ENCODE measurements around the gene EMD. TPM values are rescaled to one million over a fixed set of nuclear protein-coding genes. Genes with fewer than 3 reads are reported as not detected.

EMD gene
- total RNA-seq, 2 experiments from 2014 or later: 75.9 to 89.4 TPM

DNA sequence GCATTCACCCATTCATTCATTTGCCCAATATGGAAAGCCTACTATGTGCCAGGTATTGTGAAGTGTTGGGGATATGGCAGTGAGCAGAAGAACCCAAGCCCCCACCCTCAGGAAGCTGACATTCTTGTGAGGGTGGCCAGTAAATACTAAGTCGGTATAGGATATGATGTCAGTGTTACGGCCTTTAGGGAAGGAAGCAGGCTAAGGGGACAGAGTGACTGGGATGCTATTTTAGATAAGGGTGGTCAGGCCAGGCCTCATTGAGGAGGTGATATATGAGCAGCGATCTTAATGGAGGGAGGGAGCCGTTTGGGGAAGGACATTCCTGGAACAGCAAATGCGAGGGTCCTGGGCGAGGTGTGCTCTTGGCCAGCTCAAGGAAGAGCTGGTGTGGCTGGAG lies 51.4 kb downstream of the EMD start:
- H3K9me3 Mint-ChIP-seq (ENCODE audit: low read depth): no peaks in the 10 kb centered on the region
- H3K4me3 Mint-ChIP-seq: peak overlapping the region; percentile 5
- ATAC-seq (no peak), DNase-seq (no peak)
- peaks cover 3% of the 10 kb centered on the region for H3K36me3 Mint-ChIP-seq (ENCODE audit: low read depth)
- H3K27ac Mint-ChIP-seq: peak overlapping the region; percentile 2
- H3K27me3 Mint-ChIP-seq: no peaks in the 10 kb centered on the region
- peaks cover 24% of the 10 kb centered on the region for H3K4me1 Mint-ChIP-seq
- intact Hi-C loops (cut with DNase I, micrococcal nuclease): no loop called here
- ChIA-PET POLR2A (no interaction called here), CTCF (no interaction called here)

DNA sequence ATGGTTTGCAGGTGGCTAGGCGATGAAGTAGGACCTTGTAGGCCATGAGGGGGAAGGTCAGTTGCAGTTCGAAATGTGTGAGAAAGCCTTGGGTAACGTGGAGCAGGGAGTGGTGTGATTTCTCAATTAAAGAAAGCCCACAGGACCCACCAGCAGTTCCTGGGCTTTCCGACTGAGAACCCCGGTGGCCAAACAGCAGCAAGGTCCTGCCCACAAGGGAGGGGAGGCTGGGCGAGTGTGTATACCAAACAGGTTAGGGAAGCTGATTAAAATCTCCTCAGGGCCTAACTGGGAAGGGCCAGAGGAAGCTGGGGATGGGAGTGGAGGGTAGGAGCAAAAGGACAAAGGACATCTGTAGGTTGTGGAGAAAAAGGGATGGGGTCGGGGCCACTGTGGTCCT lies 51.8 kb downstream of the EMD start:
- Mint-ChIP-seq H3K4me3 (peak overlapping the region; percentile 5), H3K4me1 (peaks cover 24% of the 10 kb centered on the region), H3K27me3 (no peaks in the 10 kb centered on the region), H3K27ac (peak overlapping the region; percentile 2), H3K36me3 (ENCODE audit: low read depth) (peaks cover 6% of the 10 kb centered on the region), H3K9me3 (ENCODE audit: low read depth) (no peaks in the 10 kb centered on the region)
- intact Hi-C loops (cut with DNase I, micrococcal nuclease): no loop called here
- ChIA-PET CTCF (interaction anchor here (0.5 kb wide), 1 partner anchor 27 kb away, joined by 3 read pairs; no protein-coding TSS in a partner anchor), POLR2A (no interaction called here)
- no peak for ATAC-seq
- no peak for DNase-seq

Other genes starting within 250 kb of the EMD start
- gene OPN1LW, start 235.1 kb upstream of the EMD start, total RNA-seq: not detected
- not detected for gene OPN1MW, start 196.7 kb upstream of the EMD start, total RNA-seq
- not detected for gene OPN1MW2, start 159.5 kb upstream of the EMD start, total RNA-seq
- gene OPN1MW3, start 121.7 kb upstream of the EMD start, total RNA-seq: not detected
- not detected for gene TEX28, start 84.2 kb upstream of the EMD start, total RNA-seq
- under 1 TPM in 1 of 2 experiments, not detected in 1; 0.23 TPM for gene TKTL1, start 83.5 kb upstream of the EMD start, total RNA-seq
- 1,000 to 10,000 TPM in 1 of 2 experiments, 100 to 1,000 TPM in 1; 891 to 1,083 TPM for gene FLNA, start 4.7 kb upstream of the EMD start, total RNA-seq
- 1,000 to 10,000 TPM; 1,286 to 2,705 TPM for gene RPL10, start 19.1 kb downstream of the EMD start, total RNA-seq
- gene DNASE1L1, start 30.0 kb downstream of the EMD start, total RNA-seq: 10 to 100 TPM; 12.6 to 13.4 TPM
- 10 to 100 TPM; 43.8 to 49.0 TPM for gene TAFAZZIN, start 32.2 kb downstream of the EMD start, total RNA-seq
- 10 to 100 TPM; 25.6 to 28.6 TPM for gene ATP6AP1, start 49.4 kb downstream of the EMD start, total RNA-seq
- gene GDI1, start 57.9 kb downstream of the EMD start, total RNA-seq: 100 to 1,000 TPM; 100 to 117 TPM
- 10 to 100 TPM; 40.9 to 50.0 TPM for gene FAM50A, start 64.8 kb downstream of the EMD start, total RNA-seq
- gene PLXNA3, start 79.0 kb downstream of the EMD start, total RNA-seq: 10 to 100 TPM; 23.2 to 25.3 TPM
- gene LAGE3, start 100.0 kb downstream of the EMD start, total RNA-seq: 10 to 100 TPM; 34.7 to 43.0 TPM
- 10 to 100 TPM; 45.2 to 47.6 TPM for gene UBL4A, start 107.3 kb downstream of the EMD start, total RNA-seq
- 10 to 100 TPM; 10.4 to 11.3 TPM for gene SLC10A3, start 111.3 kb downstream of the EMD start, total RNA-seq
- gene FAM3A, start 136.9 kb downstream of the EMD start, total RNA-seq: 10 to 100 TPM; 27.6 to 30.5 TPM
- 10 to 100 TPM; 63.1 to 72.5 TPM for gene G6PD, start 167.6 kb downstream of the EMD start, total RNA-seq
- gene IKBKG, start 168.3 kb downstream of the EMD start, total RNA-seq: 10 to 100 TPM; 32.7 to 33.0 TPM
- not detected for gene CTAG1A, start 205.8 kb downstream of the EMD start, total RNA-seq
- gene CTAG1B, start 240.0 kb downstream of the EMD start, total RNA-seq: not detected

All from activated CD4-positive, alpha-beta T cell treated with anti-CD3 and anti-CD28 coated beads for 36 hours (primary cell).